ENCODE measurements around the gene ACTL8. TPM values are rescaled to one million over a fixed set of nuclear protein-coding genes. Genes with fewer than 3 reads are reported as not detected.

Gene ACTL8
- polyA plus RNA-seq, 1 donor = not detected

DNA sequence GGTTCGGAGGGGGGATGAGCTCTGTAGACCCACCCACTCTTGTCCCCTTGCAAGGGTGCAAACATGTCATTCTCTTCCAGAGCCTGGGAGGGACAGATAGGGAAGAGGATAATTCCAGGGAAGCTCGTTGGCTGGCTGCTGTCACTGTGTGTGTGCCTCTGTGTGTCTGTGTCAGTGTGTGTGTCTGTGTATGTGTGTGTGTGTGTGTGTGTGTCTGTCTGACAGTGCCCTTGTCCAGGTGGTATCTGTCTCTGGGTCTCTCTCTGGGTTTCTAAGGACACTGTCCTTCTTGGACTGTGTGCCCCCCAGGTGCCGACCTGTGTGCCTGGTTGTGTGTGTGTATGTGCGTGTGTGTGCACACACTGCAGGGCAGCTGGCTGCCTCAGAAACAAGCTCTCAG, 90.5 kb downstream of the ACTL8 start:
- DNase-seq (ENCODE audit: low read depth) = no peak

DNA sequence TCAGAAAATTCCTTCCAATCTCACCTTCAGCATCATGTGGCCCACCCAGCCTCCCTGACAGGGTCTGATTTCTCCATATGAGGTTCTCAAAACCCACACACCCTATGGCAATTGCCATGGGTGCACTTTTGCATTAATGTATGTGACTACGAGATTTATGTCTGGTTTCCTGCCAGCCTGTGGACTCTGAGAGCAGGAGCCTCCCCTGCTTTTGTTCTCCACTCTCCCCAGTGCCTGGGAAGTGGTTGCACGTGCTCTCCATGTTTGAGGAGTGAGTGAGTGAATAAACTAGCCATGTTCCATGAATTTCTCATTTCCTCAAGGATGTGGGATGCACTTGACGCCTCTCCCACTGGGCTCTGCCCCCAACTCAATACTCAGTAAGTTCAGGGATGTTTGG, 91.2 kb downstream of the ACTL8 start:
- no peak for DNase-seq (ENCODE audit: low read depth)

DNA sequence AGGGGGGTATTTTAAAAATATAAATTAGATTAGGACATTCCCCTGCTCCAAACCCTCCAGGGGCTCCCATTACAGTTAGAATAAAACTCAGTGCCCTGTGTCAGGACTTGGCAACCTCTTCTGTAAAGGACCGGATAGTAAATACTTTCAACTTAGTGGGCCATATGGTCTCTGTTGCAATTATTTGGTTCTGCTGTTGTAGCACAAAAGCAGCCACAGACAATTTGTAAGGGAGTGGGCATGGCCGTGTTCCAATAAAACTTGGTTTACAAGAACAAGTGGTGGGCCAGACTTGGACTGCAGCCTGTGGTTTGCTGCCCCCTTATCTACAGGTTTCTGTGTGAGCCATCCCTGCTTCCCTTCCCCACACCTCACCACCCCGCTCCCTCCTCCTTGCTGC, 92.0 kb downstream of the ACTL8 start:
- no peak for DNase-seq (ENCODE audit: low read depth)

DNA sequence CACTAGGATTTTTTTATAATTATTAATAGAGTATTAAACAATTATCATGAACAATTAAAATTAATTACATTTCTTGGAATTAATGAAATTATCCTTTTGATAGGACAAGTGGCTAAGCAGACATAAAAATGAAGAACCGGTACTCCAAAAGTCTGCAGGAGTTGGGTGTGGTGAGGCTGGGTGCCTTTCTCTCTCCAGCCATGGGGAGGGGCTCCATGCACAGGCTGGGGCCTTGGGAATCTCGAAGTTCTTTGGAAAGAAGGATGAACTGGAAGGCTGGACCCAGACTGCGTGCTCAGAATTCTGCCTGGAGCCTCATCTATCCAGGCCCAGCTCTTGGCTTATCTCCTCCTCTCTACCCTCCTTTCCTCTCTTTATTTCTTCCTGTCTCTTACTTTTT, 94.1 kb downstream of the ACTL8 start:
- no peak for DNase-seq (ENCODE audit: low read depth)

DNA sequence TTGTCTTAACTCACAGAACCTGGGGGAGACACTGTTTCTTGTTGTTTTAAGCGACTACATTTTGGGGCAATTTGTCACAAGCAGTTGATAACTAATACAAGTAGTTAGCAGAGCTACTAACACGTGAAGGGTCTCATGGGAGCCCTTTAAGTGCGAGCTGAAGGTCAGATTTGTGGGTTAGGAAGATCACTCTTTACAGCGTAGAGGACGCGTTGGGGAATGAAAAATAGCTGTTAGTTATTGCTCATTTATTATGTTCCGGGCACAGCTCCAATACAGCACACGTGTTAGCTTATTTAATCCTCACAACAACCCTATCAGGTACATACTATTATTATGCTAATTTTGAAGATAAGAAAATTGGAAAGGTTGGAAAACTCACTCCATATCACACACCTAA, 95.9 kb downstream of the ACTL8 start:
- DNase-seq (ENCODE audit: low read depth) = no peak

DNA sequence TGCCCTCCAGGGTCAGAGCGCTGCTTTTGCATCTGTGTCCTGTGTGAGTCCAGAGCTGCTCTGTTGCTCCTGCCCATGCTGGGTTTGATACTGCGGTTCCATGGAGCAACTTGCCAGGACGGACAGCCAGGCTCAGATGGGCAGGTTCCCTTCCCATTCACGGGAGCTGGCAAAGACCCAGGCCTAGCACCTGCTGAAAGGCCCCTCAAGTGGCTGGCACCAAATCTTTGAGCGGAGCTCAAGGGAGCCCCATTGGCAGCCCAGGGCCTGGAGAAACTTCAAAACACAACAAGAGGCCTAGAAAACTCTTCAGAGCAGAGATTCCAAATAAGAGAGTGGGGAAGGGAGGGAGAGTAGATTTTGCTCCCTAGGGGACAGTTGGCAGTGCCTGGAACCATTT, 97.2 kb downstream of the ACTL8 start:
- no peak for DNase-seq (ENCODE audit: low read depth)

DNA sequence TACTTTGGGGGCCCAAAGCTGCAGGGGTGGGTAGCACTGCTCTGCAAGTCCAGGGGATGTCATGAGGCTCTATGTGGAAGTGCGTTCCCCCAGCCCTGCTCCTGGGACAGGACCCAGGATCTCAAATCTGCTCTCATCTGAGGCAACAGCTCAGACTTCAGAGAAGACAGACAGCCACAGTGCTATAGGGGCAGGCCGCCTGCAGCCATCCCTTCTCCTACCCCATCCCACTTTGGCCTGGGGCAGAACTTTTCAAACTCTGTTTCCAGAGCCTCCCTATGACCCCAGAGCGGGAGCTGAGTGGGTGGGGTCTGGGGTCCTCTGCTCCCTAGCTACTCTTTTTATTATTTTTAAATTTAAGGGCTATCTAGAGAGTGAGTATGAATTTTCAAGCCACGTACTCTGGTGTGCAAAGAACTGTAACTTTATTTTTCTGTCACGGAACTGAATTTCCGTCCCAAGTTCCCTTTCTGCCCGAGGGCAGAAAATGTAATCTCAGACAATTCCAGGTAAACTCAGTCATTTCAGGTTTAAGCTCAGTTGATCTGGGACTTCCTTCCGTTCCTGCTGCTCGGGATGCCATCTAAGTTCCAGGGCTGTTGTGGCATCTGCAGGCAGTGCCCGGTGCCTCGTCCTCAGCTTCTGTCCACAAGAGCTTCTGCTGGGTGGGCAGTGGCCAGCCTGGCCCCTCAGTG, 98.3 kb downstream of the ACTL8 start:
- no peak for DNase-seq (ENCODE audit: low read depth)

DNA sequence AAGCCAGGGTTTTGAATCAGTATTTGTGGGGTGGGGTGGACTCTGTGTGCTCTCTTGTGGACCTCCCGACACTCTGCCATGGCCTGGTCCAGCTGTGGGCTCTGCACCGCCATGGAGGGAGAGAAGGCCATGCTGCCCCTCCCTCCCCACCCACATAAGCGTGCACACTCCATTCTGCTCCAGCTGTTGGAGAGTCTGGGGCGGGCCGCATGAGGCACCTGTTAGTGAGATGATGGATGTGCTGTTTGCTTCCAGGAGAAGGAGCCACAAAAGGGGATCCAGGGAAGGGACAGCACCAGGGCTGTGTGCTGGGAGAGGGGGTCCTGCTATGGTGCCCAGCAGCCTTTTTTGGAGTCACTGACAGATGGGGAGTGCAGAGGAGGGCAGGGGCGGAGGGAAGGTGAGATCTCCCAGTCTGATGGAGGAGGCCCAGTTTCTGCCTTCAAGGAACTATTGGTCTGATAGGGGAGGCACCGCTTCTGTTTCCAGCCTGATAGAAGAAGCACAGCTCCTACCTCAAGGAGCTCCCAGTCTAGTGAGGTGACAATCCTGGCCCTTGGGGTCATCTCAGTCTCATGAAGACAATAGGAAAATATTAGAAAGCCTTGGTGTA, 101.5 kb downstream of the ACTL8 start:
- DNase-seq (ENCODE audit: low read depth) = no peak

DNA sequence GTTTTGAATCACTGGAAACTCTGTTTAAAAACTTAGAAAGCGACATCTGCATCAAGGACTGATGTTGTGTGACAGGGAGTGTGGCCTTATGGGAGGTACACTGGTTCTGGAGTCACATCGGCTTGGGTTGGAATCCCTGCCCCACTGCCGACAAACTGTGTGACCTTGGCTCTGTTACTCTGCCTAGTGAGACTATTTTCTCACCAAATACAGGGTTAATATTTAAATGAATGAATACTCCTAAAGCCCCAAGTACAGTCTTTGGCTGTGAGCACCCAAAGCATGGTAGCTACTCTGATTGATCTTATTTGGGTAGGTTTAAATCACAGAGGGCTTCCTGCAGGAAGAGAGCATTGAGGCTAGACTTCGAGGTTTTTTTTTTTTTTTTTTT, 102.0 kb downstream of the ACTL8 start:
- no peak for DNase-seq (ENCODE audit: low read depth)

DNA sequence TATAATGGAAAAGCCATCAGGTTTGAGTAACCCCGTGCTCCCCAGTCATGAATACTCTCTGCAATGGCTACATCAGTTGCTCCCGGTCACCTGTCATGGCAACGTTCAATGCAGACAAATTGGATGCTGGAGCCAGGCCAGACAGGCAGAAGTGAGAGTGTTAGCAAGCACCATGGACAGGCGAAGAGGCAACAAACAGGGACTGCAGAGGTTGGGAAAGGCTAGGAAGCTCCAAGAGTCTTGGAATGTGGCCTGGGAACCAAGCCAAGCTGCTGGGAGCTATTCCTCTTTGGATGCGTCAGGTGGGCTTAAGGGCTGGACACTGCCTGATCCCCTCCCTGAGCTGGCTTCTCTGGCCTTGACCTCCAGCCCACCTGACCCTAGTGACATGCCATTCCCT, 102.9 kb downstream of the ACTL8 start:
- no peak for DNase-seq (ENCODE audit: low read depth)

DNA sequence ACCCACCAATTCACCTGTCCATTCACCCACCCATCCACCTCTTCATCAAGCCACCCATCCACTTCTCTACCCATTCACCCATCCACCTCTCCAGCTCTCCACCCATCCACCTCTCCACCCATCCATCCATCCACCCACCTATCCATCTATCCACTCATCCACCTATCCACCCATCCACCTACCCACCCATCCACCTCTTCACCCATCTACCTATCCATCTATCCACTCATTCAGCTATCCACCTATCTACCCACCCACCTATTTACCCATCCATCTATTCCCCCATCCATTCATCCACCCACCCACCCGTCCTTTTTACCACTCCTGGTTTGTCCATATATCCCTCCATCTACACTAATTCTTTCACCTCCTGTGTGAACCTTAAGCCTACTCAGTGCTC, 105.7 kb downstream of the ACTL8 start:
- no peak for DNase-seq (ENCODE audit: low read depth)

DNA sequence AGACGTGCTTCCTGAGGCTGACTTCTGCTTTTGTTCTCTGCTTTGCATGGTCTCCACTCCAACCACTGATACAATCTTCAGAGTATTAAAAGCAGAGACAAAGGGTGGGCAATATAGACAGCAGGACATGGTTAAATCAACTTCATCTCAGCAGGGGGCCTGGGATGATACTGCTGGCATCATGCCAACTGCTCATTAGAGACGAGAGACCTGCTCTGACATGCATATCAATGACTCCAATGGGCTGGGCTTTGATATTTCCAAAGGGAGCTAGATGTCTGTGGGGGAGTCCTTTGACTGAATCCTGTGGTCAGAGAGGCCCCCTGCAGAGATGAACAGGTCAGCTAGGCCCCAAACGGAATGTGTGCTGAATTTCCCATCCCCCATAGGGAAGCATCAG, 106.6 kb downstream of the ACTL8 start:
- DNase-seq (ENCODE audit: low read depth) = no peak

DNA sequence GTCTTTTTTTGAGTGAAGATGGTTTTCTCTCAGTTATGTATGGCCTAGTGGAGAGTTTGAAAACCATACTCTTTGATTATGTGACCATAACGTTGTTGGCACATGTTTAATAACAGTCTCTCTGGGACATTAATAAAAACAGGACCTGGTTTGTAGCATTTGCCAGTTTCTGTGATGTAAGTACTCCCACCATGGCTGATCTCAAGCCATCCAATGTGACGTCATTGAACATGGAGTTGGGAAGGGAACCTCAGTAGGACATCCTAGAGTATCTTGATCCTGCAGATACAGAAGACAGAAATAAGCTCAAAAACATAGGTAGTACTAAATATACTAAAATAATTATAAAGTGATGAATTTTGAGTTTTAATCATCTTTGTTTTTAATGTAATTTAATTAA, 107.0 kb downstream of the ACTL8 start:
- no peak for DNase-seq (ENCODE audit: low read depth)

DNA sequence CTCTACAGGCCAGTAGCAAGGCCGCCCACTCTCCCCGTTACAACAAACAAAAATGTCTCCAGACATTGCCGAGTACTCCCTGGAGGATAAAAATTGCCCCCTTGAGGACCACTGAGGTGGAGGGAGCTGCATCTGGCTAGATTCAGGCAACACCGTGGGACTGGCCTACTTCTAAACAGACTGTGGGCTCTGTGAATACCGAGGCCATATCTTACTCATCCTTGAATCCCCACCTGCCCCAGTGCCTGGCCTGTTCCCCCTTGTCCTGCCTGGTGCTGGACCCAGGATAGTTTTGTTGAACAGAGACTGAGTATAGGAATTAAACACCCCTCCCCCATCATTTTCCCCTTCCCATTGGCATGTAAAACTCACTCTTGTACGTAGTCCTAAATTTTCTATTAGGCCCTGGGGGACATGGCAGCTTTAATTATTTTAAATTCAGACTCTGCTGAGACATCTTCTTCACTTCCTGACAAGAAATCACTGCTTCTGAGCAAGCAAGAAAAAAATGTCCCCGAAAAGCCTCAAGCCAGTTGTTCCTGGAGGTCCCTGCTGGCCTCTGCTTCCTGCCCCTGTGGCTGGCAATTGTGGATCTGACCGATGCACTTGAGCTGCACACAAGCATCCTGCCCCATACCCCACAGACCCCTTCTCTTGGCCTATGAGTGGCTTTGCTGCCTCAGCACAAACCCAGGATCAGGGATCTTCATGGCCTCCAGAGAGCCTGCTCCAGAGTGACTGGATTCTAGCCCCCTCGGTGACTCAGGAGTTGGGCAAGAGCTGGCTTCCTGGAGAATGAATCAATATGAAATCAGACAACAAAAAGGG, 111.0 kb downstream of the ACTL8 start:
- no peak for DNase-seq (ENCODE audit: low read depth)

DNA sequence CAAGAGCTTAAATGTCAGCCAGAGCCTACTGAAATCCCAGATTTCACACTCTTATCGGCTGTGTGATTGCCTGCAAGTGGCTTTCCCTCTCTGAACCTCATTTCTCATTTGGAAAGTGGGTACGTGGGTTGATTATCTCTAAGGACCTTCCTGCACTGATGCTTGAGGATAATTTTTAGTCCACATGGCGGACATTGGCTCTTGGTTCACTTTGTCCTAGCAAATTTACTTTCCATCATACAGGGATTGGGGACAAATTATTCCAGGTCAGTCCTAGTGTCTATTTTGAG, 111.6 kb downstream of the ACTL8 start:
- no peak for DNase-seq (ENCODE audit: low read depth)

DNA sequence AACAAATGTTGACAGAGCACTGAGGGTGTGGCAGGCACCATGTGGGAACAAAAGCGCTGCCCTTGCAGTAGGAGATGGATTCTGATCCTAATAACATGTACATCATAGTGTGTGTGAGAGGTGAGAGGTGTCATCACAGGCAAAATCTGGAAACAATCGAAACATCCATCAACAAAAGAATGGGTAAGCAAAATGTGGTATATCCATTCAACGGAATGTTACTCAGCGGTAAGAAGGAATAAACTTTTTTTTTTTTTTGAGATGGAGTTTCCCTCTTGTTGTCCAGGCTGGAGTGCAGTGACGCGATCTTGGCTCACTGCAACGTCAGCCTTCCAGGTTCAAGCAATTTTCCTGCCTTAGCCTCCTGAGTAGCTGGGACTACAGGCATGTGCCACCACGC, 112.3 kb downstream of the ACTL8 start:
- no peak for DNase-seq (ENCODE audit: low read depth)

DNA sequence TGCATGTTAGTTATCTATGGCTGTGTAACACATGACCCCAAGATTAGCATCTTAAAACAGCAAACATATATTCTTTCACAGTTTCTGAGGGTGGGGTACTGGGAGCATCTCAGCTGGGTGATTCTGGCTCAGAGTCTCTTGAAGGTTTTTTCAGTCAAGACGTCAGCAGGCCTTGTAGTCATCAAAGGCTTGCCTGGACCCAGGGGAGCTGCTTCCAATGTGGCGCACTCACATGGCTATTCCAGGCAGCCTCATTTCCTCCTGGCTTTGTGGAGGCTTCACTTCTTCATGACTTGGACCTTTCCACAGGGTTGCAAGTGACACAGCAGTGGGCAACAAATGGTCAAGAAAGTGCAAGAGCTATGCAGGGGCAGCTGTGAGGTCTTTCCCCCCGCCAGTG, 114.7 kb downstream of the ACTL8 start:
- no peak for DNase-seq (ENCODE audit: low read depth)

DNA sequence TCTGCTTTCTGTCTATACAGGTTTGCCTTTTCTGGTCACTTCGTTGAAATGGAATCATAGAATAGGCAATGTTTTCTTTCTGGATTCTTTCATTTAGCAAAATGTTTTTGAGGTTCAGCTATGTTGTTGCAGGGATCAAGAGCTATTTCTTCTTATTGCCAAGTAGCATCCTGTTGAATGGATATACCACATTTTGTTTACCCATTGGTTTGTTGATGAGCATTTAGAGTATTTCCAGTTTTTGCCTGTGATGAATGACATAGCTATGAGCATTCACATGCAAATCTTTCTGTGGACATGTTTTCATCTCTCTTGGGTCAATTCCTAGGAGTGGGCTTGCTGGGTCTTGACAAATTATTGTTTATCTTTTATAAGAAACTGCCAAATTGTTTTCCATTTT, 115.5 kb downstream of the ACTL8 start:
- DNase-seq (ENCODE audit: low read depth) = no peak

DNA sequence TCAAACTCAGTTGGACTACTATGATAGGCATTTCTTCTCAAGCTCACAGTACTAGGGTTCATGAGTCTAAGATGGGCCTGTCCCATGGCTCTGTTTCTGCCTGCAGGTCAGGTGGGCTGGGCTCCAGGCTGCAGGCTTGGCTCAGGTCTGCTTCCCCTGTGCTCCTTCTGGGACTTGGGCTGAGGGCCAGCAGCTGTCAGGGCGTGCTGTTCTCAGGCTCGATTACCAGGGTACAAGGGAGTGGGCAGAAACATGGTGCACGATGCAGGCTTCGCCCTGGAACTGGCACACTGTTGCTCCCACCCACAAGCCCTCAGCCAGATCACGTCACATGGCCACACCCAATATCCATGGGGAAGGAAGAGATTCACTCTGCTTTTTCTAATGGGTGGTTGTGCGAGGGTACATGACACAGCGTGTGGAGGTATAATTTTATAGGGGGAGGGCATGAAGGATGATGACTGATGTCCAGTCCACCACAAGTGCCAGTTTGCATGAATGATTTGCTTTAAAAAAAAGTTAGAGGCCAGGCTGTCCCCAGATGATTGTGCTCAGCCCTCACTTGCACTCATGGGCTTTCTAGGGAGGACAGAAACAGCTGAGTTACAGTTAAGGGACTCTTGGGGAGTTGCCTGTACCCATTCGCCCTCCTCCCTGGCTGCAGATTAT, 118.0 kb downstream of the ACTL8 start:
- DNase-seq (ENCODE audit: low read depth) = no peak

DNA sequence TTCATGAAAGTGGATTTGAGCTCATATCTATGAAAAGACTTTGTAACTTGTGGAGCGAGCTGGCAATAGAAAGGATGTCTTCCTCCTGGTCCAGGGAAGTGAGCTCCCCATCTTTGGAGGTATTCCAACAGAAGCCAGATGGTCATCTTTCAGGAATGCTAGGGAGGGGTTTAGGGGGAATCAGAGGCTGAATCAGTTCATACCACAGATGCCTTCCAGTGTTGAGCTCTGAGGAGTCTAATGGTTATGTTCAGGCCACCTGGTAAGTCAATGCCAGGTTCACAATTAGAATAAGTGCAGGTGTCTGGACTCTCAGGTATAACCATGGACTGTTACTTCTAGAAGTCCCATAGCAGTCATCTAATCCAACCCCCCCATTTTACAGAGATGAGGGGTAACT, 119.1 kb downstream of the ACTL8 start:
- DNase-seq (ENCODE audit: low read depth) = no peak

DNA sequence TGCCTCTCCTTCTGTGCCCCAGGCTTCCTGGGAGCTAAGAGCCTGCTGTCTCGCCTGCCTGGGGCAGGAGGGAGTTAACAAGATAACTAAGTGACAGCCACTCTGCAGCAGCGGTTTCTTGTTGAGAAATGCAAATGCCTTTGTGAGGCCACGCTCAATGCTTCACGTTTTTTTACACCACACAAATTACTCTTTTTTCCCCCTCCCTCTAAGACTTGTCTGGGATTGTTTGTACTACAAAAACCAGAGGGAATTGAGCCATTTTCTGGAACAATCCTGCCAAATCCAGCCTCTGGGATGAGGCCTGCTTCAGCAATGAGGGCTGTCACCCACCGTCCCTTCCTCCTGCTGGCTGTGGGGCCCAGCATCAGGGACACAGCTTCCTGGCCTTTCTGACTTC, 119.6 kb downstream of the ACTL8 start:
- DNase-seq (ENCODE audit: low read depth) = peak; percentile 1

DNA sequence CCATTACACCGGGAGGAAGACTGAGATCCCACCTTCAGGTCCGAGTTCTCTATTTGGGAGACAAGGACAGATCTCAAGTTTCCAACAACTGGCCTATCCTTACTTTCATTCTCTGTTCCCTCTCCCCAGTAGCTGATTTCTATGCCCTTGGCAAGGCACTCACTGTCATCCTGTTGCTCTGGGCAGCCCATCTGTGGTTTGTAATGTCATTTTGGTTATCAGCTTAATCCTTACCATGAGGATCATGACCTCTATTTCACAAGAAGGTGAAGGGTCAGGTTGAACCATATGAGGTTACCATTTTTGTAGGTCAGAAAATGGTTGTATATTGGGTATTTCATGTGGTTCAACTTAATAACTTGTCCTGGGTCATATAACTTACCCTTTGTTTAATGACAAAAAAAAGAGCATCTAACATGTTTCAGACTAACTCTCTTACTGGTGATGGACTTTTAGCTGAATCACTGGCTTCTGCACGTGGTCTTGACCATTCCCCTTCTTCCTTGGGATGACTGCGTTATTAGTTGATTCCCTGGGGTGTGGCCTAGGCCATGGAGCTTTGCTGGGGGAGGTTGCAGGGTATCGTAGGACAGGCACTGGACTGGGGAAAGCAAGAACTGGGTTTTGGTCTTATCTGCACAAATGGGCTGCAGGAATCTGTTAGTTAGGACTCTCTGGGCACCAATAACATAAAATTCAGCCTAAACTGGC, 120.2 kb downstream of the ACTL8 start:
- DNase-seq (ENCODE audit: low read depth) = no peak
